ENCODE measurements around the gene HTRA1.

Gene HTRA1

DNA sequence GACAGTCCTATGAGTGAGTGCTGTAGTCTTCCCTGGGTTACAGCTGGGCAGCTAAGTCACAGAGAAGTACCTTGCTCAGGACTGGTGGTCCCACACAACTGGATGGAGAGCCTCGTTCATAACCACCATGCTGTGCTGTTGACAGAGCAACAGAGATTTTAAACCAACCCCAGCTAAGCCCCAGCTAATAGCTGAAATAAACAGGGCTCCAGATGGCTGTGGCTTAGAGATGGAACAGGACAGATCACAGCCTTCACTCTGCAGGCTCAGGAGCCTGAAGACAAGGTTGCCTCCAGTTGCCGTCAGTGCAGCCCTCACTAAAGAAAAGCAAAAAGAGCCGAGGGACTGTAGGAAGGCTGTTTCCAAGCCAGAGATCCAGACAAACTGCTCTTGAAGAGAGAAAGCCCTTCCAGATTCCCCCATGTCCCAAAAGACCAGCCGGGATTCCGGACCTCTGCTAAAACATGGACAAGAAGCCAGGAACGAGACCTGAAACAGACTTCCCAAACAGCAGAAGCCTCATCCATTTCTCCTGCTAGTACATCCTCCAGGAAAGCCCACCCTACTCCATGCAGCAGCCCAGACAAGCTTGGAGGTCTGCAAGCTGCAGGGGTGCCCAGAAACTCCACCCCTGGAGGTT lies 4.2 kb downstream of the HTRA1 start:
- 82% methylated on average over 6 of the region's 6 CpGs for WGBS
- no peak overlapping the region for H3K4ac ChIP-seq (ENCODE audit: low read depth in 1 of 2, low read length in 2 of 2)

DNA sequence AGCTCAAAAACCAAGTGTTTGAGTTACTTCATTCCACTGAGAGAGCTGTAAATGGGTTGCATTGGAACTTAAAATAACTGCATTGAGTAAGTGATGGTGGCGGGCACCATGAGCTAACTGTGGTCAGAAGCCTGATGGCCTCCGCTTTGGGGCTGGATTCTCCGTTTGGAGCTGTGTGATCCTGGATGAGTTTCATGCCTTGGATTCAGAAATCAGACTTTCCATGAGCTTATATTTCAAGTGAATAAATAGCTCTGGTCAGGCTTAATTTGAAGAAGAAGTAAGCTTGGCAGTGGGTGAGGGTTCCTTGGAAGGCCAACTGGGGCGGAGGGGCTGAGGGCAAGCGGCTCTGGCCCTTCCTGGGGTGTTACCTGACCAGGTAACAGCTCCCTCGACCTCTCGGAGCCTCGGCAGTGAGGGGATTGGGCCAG lies 5.6 kb downstream of the HTRA1 start:
- no peak overlapping the region for H2BK5ac ChIP-seq (ENCODE audit: low read depth, low read length, poor library complexity, severe bottlenecking)
- H3K18ac ChIP-seq (ENCODE audit: low read depth in 1 of 2, low read length in 2 of 2) = peak overlapping the region in 1 of 2 experiments; percentile 24
- H2BK12ac ChIP-seq (ENCODE audit: low read length in 2 of 2) = peak overlapping the region in 1 of 2 experiments; percentile 8
- H2AK5ac ChIP-seq (ENCODE audit: low read length, severe bottlenecking) = no peak overlapping the region
- no peak overlapping the region for H3K4me3 ChIP-seq (ENCODE audit: insufficient read depth in 1 of 2, low read depth in 1 of 2, low read length in 2 of 2)
- no peak overlapping the region for H3K14ac ChIP-seq (ENCODE audit: low read length in 2 of 2)
- H2AFZ ChIP-seq (ENCODE audit: low read depth, low read length) = no peak overlapping the region
- H3K4me2 ChIP-seq (ENCODE audit: low read length, poor library complexity, severe bottlenecking) = no peak overlapping the region
- H4K91ac ChIP-seq (ENCODE audit: low read length) = peak overlapping the region; percentile 61
- no peak overlapping the region for H3K27ac ChIP-seq (ENCODE audit: low read length, poor library complexity, severe bottlenecking)
- H3K36me3 ChIP-seq (ENCODE audit: control insufficient read depth in 1 of 2, insufficient read depth in 2 of 2, low read depth in 1 of 2, low read length in 2 of 2) = peaks cover 6 to 35% of the 10 kb centered on the region in 2 experiments
- H3K9me3 ChIP-seq (ENCODE audit: control insufficient read depth, low read length) = no peaks in the 10 kb centered on the region
- H3K4ac ChIP-seq (ENCODE audit: low read depth in 1 of 2, low read length in 2 of 2) = peak overlapping the region in 1 of 2 experiments; percentile 77
- H3K4me1 ChIP-seq (ENCODE audit: control insufficient read depth, insufficient read depth, low read depth, low read length) = peaks cover 10% of the 10 kb centered on the region
- H3K27me3 ChIP-seq (ENCODE audit: control insufficient read depth in 1 of 2, insufficient read depth in 1 of 2, low read length in 2 of 2) = peaks cover 0 to 6% of the 10 kb centered on the region in 2 experiments
- peak overlapping the region; percentile 7 for H2BK120ac ChIP-seq (ENCODE audit: low read depth, low read length)
- peak overlapping the region; percentile 84 for H2BK15ac ChIP-seq (ENCODE audit: low read depth, poor library complexity, severe bottlenecking)
- whole genome bisulfite sequencing = 93% methylated on average over 8 of the region's 8 CpGs
- no peak overlapping the region for H3K23ac ChIP-seq (ENCODE audit: low read length in 2 of 2)
- no peak overlapping the region for H3K9ac ChIP-seq (ENCODE audit: low read length)
- DNase-seq = no peak
- no peak overlapping the region for H4K8ac ChIP-seq (ENCODE audit: low read length)
- peaks cover 24% of the 10 kb centered on the region for H3K79me1 ChIP-seq (replicated peaks; ENCODE audit: low read length, poor library complexity, severe bottlenecking)

More for the DNA sequence above, 4.2 kb downstream of the HTRA1 start:
- no peak overlapping the region for H2AFZ ChIP-seq (ENCODE audit: low read depth, low read length)
- no peak overlapping the region for H2BK5ac ChIP-seq (ENCODE audit: low read depth, low read length, poor library complexity, severe bottlenecking)
- H3K4me1 ChIP-seq (ENCODE audit: control insufficient read depth, insufficient read depth, low read depth, low read length) = peaks cover 16% of the 10 kb centered on the region
- H3K36me3 ChIP-seq (ENCODE audit: control insufficient read depth in 1 of 2, insufficient read depth in 2 of 2, low read depth in 1 of 2, low read length in 2 of 2) = peaks cover 3 to 31% of the 10 kb centered on the region in 2 experiments
- no peak overlapping the region for H3K27ac ChIP-seq (ENCODE audit: low read length, poor library complexity, severe bottlenecking)
- H2AK5ac ChIP-seq (ENCODE audit: low read length, severe bottlenecking) = no peak overlapping the region
- peak overlapping the region; percentile 24 for H4K8ac ChIP-seq (ENCODE audit: low read length)
- peaks cover 22% of the 10 kb centered on the region for H3K79me1 ChIP-seq (replicated peaks; ENCODE audit: low read length, poor library complexity, severe bottlenecking)
- no peak overlapping the region for H3K23ac ChIP-seq (ENCODE audit: low read length in 2 of 2)
- H3K9ac ChIP-seq (ENCODE audit: low read length) = peak overlapping the region; percentile 58
- no peak overlapping the region for H3K4me2 ChIP-seq (ENCODE audit: low read length, poor library complexity, severe bottlenecking)
- H3K18ac ChIP-seq (ENCODE audit: low read depth in 1 of 2, low read length in 2 of 2) = peak overlapping the region in 1 of 2 experiments; percentile 39
- no peak overlapping the region for H2BK12ac ChIP-seq (ENCODE audit: low read length in 2 of 2)
- H2BK15ac ChIP-seq (ENCODE audit: low read depth, poor library complexity, severe bottlenecking) = no peak overlapping the region
- no peak for DNase-seq
- no peak overlapping the region for H2BK120ac ChIP-seq (ENCODE audit: low read depth, low read length)
- peak overlapping the region in 1 of 2 experiments; percentile 95 for H3K4me3 ChIP-seq (ENCODE audit: insufficient read depth in 1 of 2, low read depth in 1 of 2, low read length in 2 of 2)
- no peaks in the 10 kb centered on the region for H3K9me3 ChIP-seq (ENCODE audit: control insufficient read depth, low read length)
- H3K27me3 ChIP-seq (ENCODE audit: control insufficient read depth in 1 of 2, insufficient read depth in 1 of 2, low read length in 2 of 2) = peaks cover 0 to 6% of the 10 kb centered on the region in 2 experiments
- H3K14ac ChIP-seq (ENCODE audit: low read length in 2 of 2) = no peak overlapping the region
- H4K91ac ChIP-seq (ENCODE audit: low read length) = no peak overlapping the region

GRCh38 chr10:122467701-122468100 lies 6.3 kb downstream of the HTRA1 start:
- no peak overlapping the region for H2BK15ac ChIP-seq (ENCODE audit: low read depth, poor library complexity, severe bottlenecking)
- no peak overlapping the region for H2AK5ac ChIP-seq (ENCODE audit: low read length, severe bottlenecking)
- no peak overlapping the region for H2AFZ ChIP-seq (ENCODE audit: low read depth, low read length)
- WGBS = over 99% methylated on average over 4 of the region's 6 CpGs
- H3K36me3 ChIP-seq (ENCODE audit: control insufficient read depth in 1 of 2, insufficient read depth in 2 of 2, low read depth in 1 of 2, low read length in 2 of 2) = peaks cover 6 to 39% of the 10 kb centered on the region in 2 experiments
- no peak overlapping the region for H3K27ac ChIP-seq (ENCODE audit: low read length, poor library complexity, severe bottlenecking)
- H4K91ac ChIP-seq (ENCODE audit: low read length) = no peak overlapping the region
- H3K4me2 ChIP-seq (ENCODE audit: low read length, poor library complexity, severe bottlenecking) = no peak overlapping the region
- H2BK12ac ChIP-seq (ENCODE audit: low read length in 2 of 2) = peak overlapping the region in 1 of 2 experiments; percentile 70
- H3K14ac ChIP-seq (ENCODE audit: low read length in 2 of 2) = no peak overlapping the region
- no peak overlapping the region for H3K18ac ChIP-seq (ENCODE audit: low read depth in 1 of 2, low read length in 2 of 2)
- peaks cover 7% of the 10 kb centered on the region for H3K4me1 ChIP-seq (ENCODE audit: control insufficient read depth, insufficient read depth, low read depth, low read length)
- peak overlapping the region; percentile 7 for H2BK120ac ChIP-seq (ENCODE audit: low read depth, low read length)
- H3K23ac ChIP-seq (ENCODE audit: low read length in 2 of 2) = no peak overlapping the region
- no peak overlapping the region for H3K9ac ChIP-seq (ENCODE audit: low read length)
- H3K4me3 ChIP-seq (ENCODE audit: insufficient read depth in 1 of 2, low read depth in 1 of 2, low read length in 2 of 2) = no peak overlapping the region
- no peak for DNase-seq
- peaks cover 0 to 6% of the 10 kb centered on the region in 2 experiments for H3K27me3 ChIP-seq (ENCODE audit: control insufficient read depth in 1 of 2, insufficient read depth in 1 of 2, low read length in 2 of 2)
- H2BK5ac ChIP-seq (ENCODE audit: low read depth, low read length, poor library complexity, severe bottlenecking) = no peak overlapping the region
- H3K79me1 ChIP-seq (replicated peaks; ENCODE audit: low read length, poor library complexity, severe bottlenecking) = peaks cover 23% of the 10 kb centered on the region
- H3K4ac ChIP-seq (ENCODE audit: low read depth in 1 of 2, low read length in 2 of 2) = no peak overlapping the region
- no peaks in the 10 kb centered on the region for H3K9me3 ChIP-seq (ENCODE audit: control insufficient read depth, low read length)
- H4K8ac ChIP-seq (ENCODE audit: low read length) = peak overlapping the region; percentile 32

DNA sequence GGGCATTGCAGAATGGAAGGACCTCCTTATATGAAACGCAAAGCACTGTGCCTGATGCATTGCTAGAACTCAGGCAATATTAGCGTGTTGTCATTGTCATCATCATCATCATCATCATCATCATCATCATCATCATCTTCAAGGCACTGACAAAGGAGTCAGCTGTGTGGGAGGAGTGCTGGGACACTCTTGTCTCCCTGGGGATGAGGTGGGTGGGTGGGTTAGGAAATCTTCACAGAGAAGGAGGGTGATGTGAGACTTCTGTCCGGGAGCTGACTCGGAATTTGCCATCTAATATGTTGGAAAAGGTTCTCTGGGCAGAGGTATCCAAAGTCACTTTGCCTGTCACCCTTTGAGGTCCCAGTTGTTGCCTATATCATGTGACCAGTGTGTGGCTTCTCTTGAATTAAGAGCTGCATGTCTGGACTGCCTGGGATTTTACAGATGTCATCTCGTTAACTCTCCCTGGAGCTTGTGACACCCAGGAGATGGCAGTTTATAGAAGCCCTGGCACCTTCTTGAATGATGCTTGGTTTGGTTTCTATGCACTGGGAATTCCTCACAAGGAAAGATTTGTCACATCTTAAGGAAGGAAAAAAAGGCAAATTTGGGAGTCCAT lies 7.1 kb downstream of the HTRA1 start:
- Histone ChIP-seq H2AK5ac (ENCODE audit: low read length, severe bottlenecking) (no peak overlapping the region), H3K79me1 (replicated peaks; ENCODE audit: low read length, poor library complexity, severe bottlenecking) (peaks cover 21% of the 10 kb centered on the region), H3K27ac (ENCODE audit: low read length, poor library complexity, severe bottlenecking) (peak overlapping the region; percentile 10), H4K91ac (ENCODE audit: low read length) (peak overlapping the region; percentile 53), H2BK15ac (ENCODE audit: low read depth, poor library complexity, severe bottlenecking) (peak overlapping the region; percentile 2), H2BK5ac (ENCODE audit: low read depth, low read length, poor library complexity, severe bottlenecking) (no peak overlapping the region), H2AFZ (ENCODE audit: low read depth, low read length) (no peak overlapping the region), H3K4me1 (ENCODE audit: control insufficient read depth, insufficient read depth, low read depth, low read length) (peaks cover 4% of the 10 kb centered on the region), H2BK12ac (ENCODE audit: low read length in 2 of 2) (peak overlapping the region in 1 of 2 experiments; percentile 75), H4K8ac (ENCODE audit: low read length) (no peak overlapping the region), H3K9ac (ENCODE audit: low read length) (peak overlapping the region; percentile 62), H3K14ac (ENCODE audit: low read length in 2 of 2) (peak overlapping the region in 1 of 2 experiments; percentile 49), H3K18ac (ENCODE audit: low read depth in 1 of 2, low read length in 2 of 2) (peak overlapping the region; percentile 63 to 78), H2BK120ac (ENCODE audit: low read depth, low read length) (no peak overlapping the region), H3K4ac (ENCODE audit: low read depth in 1 of 2, low read length in 2 of 2) (peak overlapping the region; percentile 48 to 65), H3K4me3 (ENCODE audit: insufficient read depth in 1 of 2, low read depth in 1 of 2, low read length in 2 of 2) (peak overlapping the region in 1 of 2 experiments; percentile 42), H3K4me2 (ENCODE audit: low read length, poor library complexity, severe bottlenecking) (no peak overlapping the region), H3K23ac (ENCODE audit: low read length in 2 of 2) (no peak overlapping the region), H3K27me3 (ENCODE audit: control insufficient read depth in 1 of 2, insufficient read depth in 1 of 2, low read length in 2 of 2) (no peaks in the 10 kb centered on the region), H3K9me3 (ENCODE audit: control insufficient read depth, low read length) (no peaks in the 10 kb centered on the region), H3K36me3 (ENCODE audit: control insufficient read depth in 1 of 2, insufficient read depth in 2 of 2, low read depth in 1 of 2, low read length in 2 of 2) (peaks cover 6 to 39% of the 10 kb centered on the region in 2 experiments)
- WGBS = 82% methylated on average over 3 of the region's 5 CpGs
- DNase-seq = no peak
